Measurements from ENCODE around the gene ADAMTSL2. TPM values are rescaled to one million over a fixed set of nuclear protein-coding genes. Genes with fewer than 3 reads are reported as not detected.

The ADAMTSL2 gene
- polyA plus RNA-seq, 1 of the 3 experiments (the other 2 are of a cell fraction), result 0.21 TPM

- no peak for TF ChIP-seq NRF1 (IDR thresholded peaks at IDR 0.05; ENCODE audit: low read depth, low read length)
- peak; percentile 62 for TF ChIP-seq NFIC (IDR thresholded peaks at IDR 0.05; ENCODE audit: borderline replicate concordance)
- peak; percentile 51; the same call in 1 of the 2 replicates for TF ChIP-seq SIN3A (IDR thresholded peaks at IDR 0.05; ENCODE audit: borderline replicate concordance, low read depth, low read length)
Measured at GRCh38 chr9:133558191-133559126, 24.0 kb downstream of the ADAMTSL2 start (continued).

- WGBS (ENCODE audit: low lambda C conversion rate), result 84% methylated on average over 11 of the region's 15 CpGs
- H3K9ac ChIP-seq, result no peak overlapping the region
- H3K36me3 ChIP-seq (replicated peaks in 1 of 2; ENCODE audit: control insufficient read depth in 1 of 2, insufficient read depth in 2 of 2, low read length in 1 of 2), result no peaks in the 10 kb centered on the region
- no peaks in the 10 kb centered on the region for H3K79me2 ChIP-seq (ENCODE audit: insufficient read depth)
- no peaks in the 10 kb centered on the region for H3K9me3 ChIP-seq
- DNase-seq, result no peak
- POLR2A ChIA-PET, result interaction anchor here (1.0 to 1.3 kb wide), 3 partner anchors 9 to 71 kb away, joined by 3 to 4 read pairs (median 3); partner anchors contain the start of gene ADAMTSL2
- no peaks in the 10 kb centered on the region for H3K9me2 ChIP-seq
- H3K27me3 ChIP-seq (ENCODE audit: insufficient read depth), result 0 out of 2 replicates have a peak, but pooled peaks cover 4% of the 10 kb centered on the region
- CTCF ChIA-PET, result interaction anchor here (2.2 kb wide), 1 partner anchor 27 kb away, joined by 10 read pairs; the partner anchor contains the start of gene ADAMTSL2
- H4K20me1 ChIP-seq (ENCODE audit: insufficient read depth), result no peaks in the 10 kb centered on the region
- no peak overlapping the region for H3K4me2 ChIP-seq
- H3K27ac ChIP-seq (ENCODE audit: low read depth in 2 of 2, low read length in 1 of 2), result peak overlapping the region in 1 of 2 experiments; percentile 28; a peak in 1 of 4 replicates
- H2AFZ ChIP-seq (ENCODE audit: low read depth), result no peak overlapping the region
- peaks cover 16 to 70% of the 10 kb centered on the region in 2 experiments for H3K4me1 ChIP-seq (ENCODE audit: control insufficient read depth in 1 of 2, insufficient read depth in 2 of 2, low read depth in 1 of 2, low read length in 1 of 2)
- H3F3A ChIP-seq (replicated peaks; ENCODE audit: insufficient read depth), result peaks cover 9% of the 10 kb centered on the region
- H3K4me3 ChIP-seq (ENCODE audit: low read depth in 2 of 2, low read length in 1 of 2), result no peak overlapping the region
- TF ChIP-seq JUND (IDR thresholded peaks at IDR 0.05), result no peak
Measured at GRCh38 chr9:133560311-133560710, 25.8 kb downstream of the ADAMTSL2 start.

- Histone ChIP-seq H4K20me1 (ENCODE audit: insufficient read depth) (no peaks in the 10 kb centered on the region), H2AFZ (ENCODE audit: low read depth) (no peak overlapping the region), H3K79me2 (ENCODE audit: insufficient read depth) (no peaks in the 10 kb centered on the region), H3K4me2 (no peak overlapping the region), H3K9me2 (no peaks in the 10 kb centered on the region), H3K27me3 (ENCODE audit: insufficient read depth) (0 out of 2 replicates have a peak, but pooled peaks cover 10% of the 10 kb centered on the region), H3K4me1 (ENCODE audit: control insufficient read depth in 1 of 2, insufficient read depth in 2 of 2, low read depth in 1 of 2, low read length in 1 of 2) (peaks cover 16 to 64% of the 10 kb centered on the region in 2 experiments), H3K36me3 (replicated peaks in 1 of 2; ENCODE audit: control insufficient read depth in 1 of 2, insufficient read depth in 2 of 2, low read length in 1 of 2) (no peaks in the 10 kb centered on the region), H3K9me3 (no peaks in the 10 kb centered on the region), H3K9ac (no peak overlapping the region), H3F3A (replicated peaks; ENCODE audit: insufficient read depth) (peaks cover 9% of the 10 kb centered on the region), H3K27ac (ENCODE audit: low read depth in 2 of 2, low read length in 1 of 2) (no peak overlapping the region; a peak in 1 of 4 replicates), H3K4me3 (ENCODE audit: low read depth in 2 of 2, low read length in 1 of 2) (no peak overlapping the region)
- ChIA-PET POLR2A (interaction anchor here (1.0 to 1.3 kb wide), 3 partner anchors 8 to 71 kb away, joined by 3 to 4 read pairs (median 3); partner anchors contain the start of gene ADAMTSL2), CTCF (interaction anchor here (0.9 to 2.2 kb wide), 2 partner anchors 8 to 27 kb away, joined by 3 to 10 read pairs; partner anchors contain the start of gene ADAMTSL2)
- DNase-seq, result no peak
- WGBS (ENCODE audit: low lambda C conversion rate), result 98% methylated on average over 19 of the region's 22 CpGs
- no peak for TF ChIP-seq USF2 (IDR thresholded peaks at IDR 0.05; ENCODE audit: borderline replicate concordance, low read depth, low read length)
- TF ChIP-seq JUND (IDR thresholded peaks at IDR 0.05), result no peak
- TF ChIP-seq ZBTB33 (IDR thresholded peaks at IDR 0.05; ENCODE audit: borderline replicate concordance, low read depth), result no peak
- TF ChIP-seq IRF3 (IDR thresholded peaks at IDR 0.05; ENCODE audit: low read depth, low read length), result no peak
- TF ChIP-seq FOXJ3 (CRISPR knock-in tag; IDR thresholded peaks at IDR 0.05), result no peak
- no peak for TF ChIP-seq PBX3 (IDR thresholded peaks at IDR 0.05)
- no peak for TF ChIP-seq GATA2 (CRISPR knock-in tag; IDR thresholded peaks at IDR 0.05)
- TF ChIP-seq YY1 (IDR thresholded peaks at IDR 0.05; ENCODE audit: low read depth), result no peak
- TF ChIP-seq TAF1 (IDR thresholded peaks at IDR 0.05; ENCODE audit: borderline replicate concordance, low read depth, low read length), result no peak
- no peak for TF ChIP-seq FOXM1 (IDR thresholded peaks at IDR 0.05; ENCODE audit: low read depth)
- TF ChIP-seq FOSL2 (IDR thresholded peaks at IDR 0.05; ENCODE audit: borderline replicate concordance, low read depth), result no peak
- no peak for TF ChIP-seq RAD21 (IDR thresholded peaks at IDR 0.05; ENCODE audit: low read length)
- no peak for TF ChIP-seq SIN3A (IDR thresholded peaks at IDR 0.05; ENCODE audit: borderline replicate concordance, low read depth, low read length)
- TF ChIP-seq TEAD4 (IDR thresholded peaks at IDR 0.05; ENCODE audit: borderline replicate concordance, insufficient read depth), result no peak
- TF ChIP-seq GABPA (IDR thresholded peaks at IDR 0.05; ENCODE audit: low read depth), result no peak
- TF ChIP-seq TCF12 (IDR thresholded peaks at IDR 0.05), result no peak
Measured at GRCh38 chr9:133560944-133561343, 26.4 kb downstream of the ADAMTSL2 start.

Data from SK-N-SH (cell line).